H1 (cell line): Measurements from ENCODE around the gene TUBGCP5. TPM values are rescaled to one million over a fixed set of nuclear protein-coding genes. Genes with fewer than 3 reads are reported as not detected.

Source experiments
- CTCF ChIA-PET: fragments of 300-600 bp; sonication (Branson Sonifier 250); formaldehyde crosslinking; loops from one replicate; lab custom pipeline; 2021; ENCODE audit not compliant: partially characterized antibody; lab: Charles Lee
- POLR2A ChIA-PET: fragments of 300-600 bp; sonication (Branson Sonifier 250); formaldehyde crosslinking; loops from one replicate; lab custom pipeline; 2021; ENCODE audit warnings: inconsistent platforms; ENCODE audit not compliant: partially characterized antibody; lab: Charles Lee
- DNase-seq, 2 experiments: peaks; one replicate each; pipeline versions ENCODE4 v3.0.0 to v3.0.0-alpha.2; 2010 to 2022; ENCODE audit warnings: low spot score in 2 of 2, low read depth in 1 of 2, mixed read lengths in 1 of 2
- FAIRE-seq: peaks from 2 replicates; lab custom pipeline; 2011; peaks lifted over from hg19 to GRCh38; lab: Jason Lieb, UNC
- H2AFZ ChIP-seq: 2 replicates; pipeline ENCODE4 v1.8.1; 2012; ENCODE audit warnings: low read length, inconsistent platforms
- H2AK5ac ChIP-seq: 2 replicates; pipeline ENCODE4 v1.6.1; 2013; ENCODE audit warnings: low read depth, low read length
- H2BK120ac ChIP-seq: replicated peaks from 2 replicates; pipeline ENCODE3; 2013; ENCODE audit warnings: low read depth, low read length, inconsistent platforms
- H2BK12ac ChIP-seq: 2 replicates; pipeline ENCODE4 v1.6.1; 2013; ENCODE audit warnings: low read depth, low read length
- H2BK15ac ChIP-seq: 2 replicates; pipeline ENCODE4 v1.6.1; 2013; ENCODE audit warnings: low read length
- H2BK20ac ChIP-seq: 2 replicates; pipeline ENCODE4 v1.6.1; 2013; ENCODE audit warnings: low read length
- H2BK5ac ChIP-seq: 2 replicates; pipeline ENCODE4 v1.6.1; 2013; ENCODE audit warnings: low read depth, low read length
- H3K14ac ChIP-seq: 2 replicates; pipeline ENCODE4 v1.6.1; 2013; ENCODE audit warnings: inconsistent platforms; ENCODE audit not compliant: insufficient read length
- H3K18ac ChIP-seq: 2 replicates; pipeline ENCODE4 v1.6.1; 2013; ENCODE audit warnings: low read length; ENCODE audit errors: extremely low read depth
- H3K23ac ChIP-seq: 2 replicates; pipeline ENCODE4 v1.6.1; 2013; ENCODE audit warnings: inconsistent platforms; ENCODE audit not compliant: insufficient read length
- H3K23me2 ChIP-seq: 2 replicates; pipeline ENCODE4 v1.6.1; 2013; ENCODE audit warnings: low read depth, low read length
- H3K27ac ChIP-seq: 2 replicates; pipeline ENCODE4 v1.6.1; 2011; ENCODE audit warnings: low read depth, low read length, inconsistent platforms
- H3K27me3 ChIP-seq, 4 experiments: replicated peaks in 1 of 4; 1 replicate in 1 of 4; 2 replicates in 3 of 4; pipeline versions ENCODE4 v1.6.1 to v1.8.1; 2011 to 2013; ENCODE audit warnings: low read length in 3 of 4, mild to moderate bottlenecking in 3 of 4, inconsistent platforms in 2 of 4, mixed read lengths in 2 of 4, moderate library complexity in 1 of 4; ENCODE audit not compliant: control insufficient read depth in 3 of 4, insufficient read depth in 3 of 4; ENCODE audit errors: extremely low read depth in 1 of 4
- H3K36me3 ChIP-seq, 4 experiments: 2 replicates each; pipeline versions ENCODE4 v1.6.1 to v1.8.1; 2011 to 2013; ENCODE audit warnings: mild to moderate bottlenecking in 4 of 4, low read length in 3 of 4, moderate library complexity in 2 of 4, control low read depth in 1 of 4, inconsistent platforms in 1 of 4; ENCODE audit not compliant: insufficient read depth in 4 of 4, control insufficient read depth in 2 of 4
- H3K4ac ChIP-seq: replicated peaks from 2 replicates; pipeline ENCODE3; 2013; ENCODE audit warnings: low read length, low read depth, mixed read lengths, inconsistent platforms; ENCODE audit not compliant: insufficient read length
- H3K4me1 ChIP-seq, 4 experiments: replicated peaks in 1 of 4; 1 replicate in 1 of 4; 2 replicates in 3 of 4; pipeline versions ENCODE4 v1.6.1 to v1.8.1; 2011 to 2013; ENCODE audit warnings: low read length in 3 of 4, inconsistent platforms in 2 of 4, mixed read lengths in 1 of 4; ENCODE audit not compliant: insufficient read depth in 4 of 4, control insufficient read depth in 3 of 4
- H3K4me2 ChIP-seq, 2 experiments: 2 replicates each; pipeline versions ENCODE4 v1.6.1 to v1.8.1; 2011 to 2013; ENCODE audit warnings: low read depth in 2 of 2, low read length in 2 of 2, control low read depth in 1 of 2, inconsistent platforms in 1 of 2, mild to moderate bottlenecking in 1 of 2; ENCODE audit not compliant: insufficient read depth in 1 of 2
- H3K4me3 ChIP-seq, 4 experiments: fragments of 200-600, 300-600 bp in 1 of 4; sonication (generic), shearing (Covaris generic), sonication (Bioruptor Twin) in 1 of 4; 2 replicates each; pipeline versions ENCODE4 v1.5.1 to v1.8.1; 2011 to 2016; ENCODE audit warnings: low read length in 4 of 4, low read depth in 3 of 4, control low read depth in 2 of 4, inconsistent platforms in 2 of 4, mild to moderate bottlenecking in 2 of 4, mixed read lengths in 1 of 4, moderate library complexity in 1 of 4; ENCODE audit not compliant: insufficient read depth in 2 of 4; ENCODE audit errors: extremely low read depth in 1 of 4
- H3K56ac ChIP-seq: replicated peaks from 2 replicates; pipeline ENCODE3; 2013; ENCODE audit warnings: low read depth, mild to moderate bottlenecking, mixed read lengths, low read length, inconsistent platforms; ENCODE audit not compliant: insufficient read length
- H3K79me1 ChIP-seq: 2 replicates; pipeline ENCODE4 v1.6.1; 2013; ENCODE audit warnings: low read depth, low read length, control low read depth
- H3K79me2 ChIP-seq, 2 experiments: 2 replicates each; pipeline versions ENCODE4 v1.6.1 to v1.8.1; 2012 to 2013; ENCODE audit warnings: low read length in 2 of 2, mild to moderate bottlenecking in 2 of 2, inconsistent platforms in 1 of 2; ENCODE audit not compliant: insufficient read depth in 2 of 2, control insufficient read depth in 1 of 2
- H3K9ac ChIP-seq, 4 experiments: replicated peaks in 1 of 4; 1 replicate in 1 of 4; 2 replicates in 3 of 4; pipeline versions ENCODE4 v1.6.1 to v1.8.1; 2011 to 2013; ENCODE audit warnings: low read depth in 3 of 4, low read length in 3 of 4, control low read depth in 2 of 4, mild to moderate bottlenecking in 2 of 4, moderate library complexity in 2 of 4, inconsistent platforms in 1 of 4; ENCODE audit errors: extremely low read depth in 1 of 4
- H3K9me3 ChIP-seq, 2 experiments: 2 replicates each; pipeline versions ENCODE4 v1.6.1 to v1.8.1; 2012 to 2013; ENCODE audit warnings: mild to moderate bottlenecking in 2 of 2, moderate library complexity in 2 of 2, control low read depth in 1 of 2, inconsistent platforms in 1 of 2, low read depth in 1 of 2, low read length in 1 of 2, mixed read lengths in 1 of 2; ENCODE audit not compliant: insufficient read depth in 2 of 2
- H4K20me1 ChIP-seq, 2 experiments: replicated peaks in 1 of 2; 2 replicates each; pipeline versions ENCODE3 to v1.8.1; 2011 to 2013; ENCODE audit warnings: inconsistent platforms in 2 of 2, low read length in 2 of 2, mild to moderate bottlenecking in 1 of 2; ENCODE audit not compliant: insufficient read depth in 2 of 2, control insufficient read depth in 1 of 2
- H4K5ac ChIP-seq: 2 replicates; pipeline ENCODE4 v1.6.1; 2013; ENCODE audit warnings: low read length, low read depth, mixed read lengths, inconsistent platforms; ENCODE audit not compliant: insufficient read length
- H4K8ac ChIP-seq: 2 replicates; pipeline ENCODE4 v1.8.0; 2013; ENCODE audit warnings: mild to moderate bottlenecking, moderate library complexity, low read length, inconsistent platforms; ENCODE audit not compliant: insufficient read depth; ENCODE audit errors: extremely low read depth
- H4K91ac ChIP-seq: replicated peaks from 2 replicates; pipeline ENCODE3; 2013; ENCODE audit warnings: low read length, mixed read lengths, inconsistent platforms; ENCODE audit not compliant: insufficient read length
- CBX8 ChIP-seq: fragments of 300-800, 300-1000 bp; sonication (generic); IDR thresholded peaks from 2 replicates; pipeline ENCODE4 v1.7.1; 2016; ENCODE audit warnings: low read depth, low read length, borderline replicate concordance
- CHD1 ChIP-seq: IDR thresholded peaks from 2 replicates; pipeline ENCODE4 v1.6.1; 2012; ENCODE audit warnings: low read depth, low read length, improper control_type of control experiment
- CTBP2 ChIP-seq: IDR thresholded peaks from 2 replicates; pipeline ENCODE4 v1.7.0; 2011; ENCODE audit warnings: borderline replicate concordance, mild to moderate bottlenecking, moderate library complexity, mixed read lengths, low read length; ENCODE audit not compliant: insufficient read depth, insufficient read length
- EP300 ChIP-seq, 2 experiments: IDR thresholded peaks; 1 replicate in 1 of 2; 2 replicates in 1 of 2; pipeline ENCODE4 v1.6.1; 2011 to 2012; ENCODE audit warnings: low read depth in 2 of 2, low read length in 2 of 2, mild to moderate bottlenecking in 2 of 2, borderline replicate concordance in 1 of 2, inconsistent platforms in 1 of 2, moderate library complexity in 1 of 2
- EZH2 ChIP-seq: fragments of 200-600 bp; sonication (generic); IDR thresholded peaks from 2 replicates; pipeline ENCODE4 v1.7.1; 2012; ENCODE audit warnings: low read depth, mild to moderate bottlenecking, moderate library complexity, low read length, inconsistent platforms; ENCODE audit not compliant: severe bottlenecking
- HDAC2 ChIP-seq, 2 experiments: fragments of 300-600 bp in 1 of 2; sonication (generic) in 1 of 2; IDR thresholded peaks; 2 replicates each; pipeline ENCODE4 v1.6.1; 2011 to 2012; ENCODE audit warnings: low read depth in 2 of 2, low read length in 2 of 2, mild to moderate bottlenecking in 2 of 2, moderate library complexity in 2 of 2, borderline replicate concordance in 1 of 2, inconsistent platforms in 1 of 2
- KDM1A ChIP-seq: fragments of 200-600, 300-600 bp; sonication (generic); IDR thresholded peaks from 2 replicates; pipeline ENCODE4 v1.7.1; 2016; ENCODE audit warnings: mild to moderate bottlenecking, low read length, borderline replicate concordance
- KDM5A ChIP-seq: fragments of 200-600 bp; IDR thresholded peaks from 2 replicates; pipeline ENCODE4 v1.7.1; 2012; ENCODE audit warnings: mild to moderate bottlenecking, low read length, inconsistent platforms, mixed read lengths
- NANOG ChIP-seq: IDR thresholded peaks from 2 replicates; pipeline ENCODE4 v1.6.1; 2011; ENCODE audit warnings: low read length, low read depth, mild to moderate bottlenecking, inconsistent platforms; ENCODE audit not compliant: insufficient read depth, poor library complexity, severe bottlenecking
- PHF8 ChIP-seq: fragments of 200-600 bp; sonication (generic); conservative IDR thresholded peaks from 2 replicates; pipeline ENCODE4 v1.7.1; 2012; ENCODE audit warnings: low read depth, mild to moderate bottlenecking, inconsistent platforms, low read length, moderate library complexity
- SIX5 ChIP-seq: IDR thresholded peaks from 2 replicates; pipeline ENCODE4 v1.6.1; 2011; ENCODE audit warnings: mild to moderate bottlenecking, low read depth, low read length
- SUZ12 ChIP-seq: fragments of 200-600 bp; sonication (generic); IDR thresholded peaks from 2 replicates; pipeline ENCODE4 v1.6.1; 2012; ENCODE audit warnings: mild to moderate bottlenecking, inconsistent platforms, low read length, moderate library complexity, mixed read lengths
- TAF7 ChIP-seq: optimal IDR thresholded peaks from 2 replicates; pipeline ENCODE3; 2011; ENCODE audit warnings: low read depth, mild to moderate bottlenecking, inconsistent platforms, low read length, moderate library complexity, borderline replicate concordance
- TBP ChIP-seq: IDR thresholded peaks from 2 replicates; pipeline ENCODE4 v1.6.1; 2011; ENCODE audit warnings: low read depth, low read length, improper control_type of control experiment
- WGBS, 2 experiments: shearing (Covaris generic) in 1 of 2; methylation state at CpG; one replicate each; pipeline versions ENCODE4 v1.1.6 to v1.1.7; 2013 to 2015; ENCODE audit warnings: low lambda C conversion rate in 2 of 2, mixed read lengths in 2 of 2, inconsistent platforms in 1 of 2, low coverage in 1 of 2, missing lambda C conversion rate in 1 of 2; ENCODE audit not compliant: insufficient replicate concordance in 2 of 2, insufficient coverage in 1 of 2, insufficient read length in 1 of 2; ENCODE audit errors: extremely low coverage in 1 of 2, missing lambda C conversion rate in 1 of 2; 5-methylcytosine and 5-hydroxymethylcytosine counted together
- polyA plus RNA-seq, 7 experiments: library from polyadenylated mRNA; depleted of rRNA in 3 of 7; stranded (reverse) in 5 of 7; unstranded in 2 of 7; fragments of >200 nt in 5 of 7; fragments of 200-250 nt in 2 of 7; gene quantifications; 1 replicate in 5 of 7; 2 replicates in 1 of 7; 4 replicates in 1 of 7; pipeline versions ENCODE4 v1.2.1 to v1.2.3, GENCODE V29; 2011 to 2013; ENCODE audit warnings: missing spikeins in 2 of 7, mixed read lengths in 2 of 7
- total RNA-seq: library from RNA; stranded (reverse); fragmentation: NEBNext Ultra II Directional; extraction: Animal tissue kit (Norgen Biotek cat#: 25700); gene quantifications from 2 replicates; pipeline ENCODE4 v1.2.1, GENCODE V29; 2021

Gene TUBGCP5
- total and polyA plus RNA-seq, 2 of the 8 experiments (the other 6 are each of a cell fraction or from before 2014, with no cell fraction given), result 6.3 to 12.5 TPM

DNA sequence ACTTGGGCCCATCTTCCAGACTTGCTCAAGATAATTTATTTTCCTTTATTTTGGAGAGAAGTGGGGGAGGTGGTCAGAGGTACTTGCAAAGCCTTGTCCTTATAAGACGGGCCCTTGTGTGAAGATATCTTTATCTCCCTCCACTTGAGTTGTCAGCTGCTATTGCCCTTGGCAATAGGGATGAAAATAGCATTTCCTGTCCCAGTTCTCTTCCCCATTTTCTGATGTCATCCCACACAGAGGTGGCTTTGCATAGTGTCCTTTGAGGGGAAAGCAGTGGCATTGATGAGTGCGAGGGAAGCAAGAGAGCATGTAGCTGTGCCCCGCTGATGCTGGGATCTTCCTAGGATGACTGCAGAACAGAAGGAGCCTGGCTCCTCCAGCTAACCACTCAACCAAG is 41.9 kb upstream of the TUBGCP5 start:
- no peak for TF ChIP-seq HDAC2 (IDR thresholded peaks at IDR 0.05; ENCODE audit: borderline replicate concordance in 1 of 2, low read depth in 2 of 2, low read length in 2 of 2)
- no peak for TF ChIP-seq EZH2
- TF ChIP-seq SIX5, result no peak
- TF ChIP-seq KDM1A, result no peak
- no peak for TF ChIP-seq EP300 (IDR thresholded peaks at IDR 0.05; ENCODE audit: borderline replicate concordance in 1 of 2, low read depth in 2 of 2, low read length in 2 of 2)
- TF ChIP-seq CTBP2, result no peak
- TF ChIP-seq TAF7, result no peak
- no peak for TF ChIP-seq PHF8
- TF ChIP-seq CBX8, result no peak
- no peak for TF ChIP-seq TBP
- TF ChIP-seq NANOG, result no peak
- no peak for TF ChIP-seq KDM5A
- no peak for TF ChIP-seq SUZ12
- TF ChIP-seq CHD1, result no peak
- Histone ChIP-seq H4K8ac (no peak overlapping the region), H3K18ac (no peak overlapping the region), H2BK120ac (no peak overlapping the region), H2BK5ac (no peak overlapping the region), H3K23me2 (no peaks in the 10 kb centered on the region), H3K79me1 (no peaks in the 10 kb centered on the region), H2BK20ac (no peak overlapping the region), H3K9me3 (peaks cover 0 to 40% of the 10 kb centered on the region in 2 experiments; a peak in 3 of 4 replicates), H3K27ac (no peak overlapping the region), H3K79me2 (no peaks in the 10 kb centered on the region), H3K4me1 (no peaks in the 10 kb centered on the region), H4K5ac (no peak overlapping the region), H3K23ac (no peak overlapping the region), H3K14ac (no peak overlapping the region), H2BK12ac (no peak overlapping the region), H4K20me1 (no peaks in the 10 kb centered on the region), H3K36me3 (no peaks in the 10 kb centered on the region), H3K4me3 (no peak overlapping the region), H3K27me3 (no peaks in the 10 kb centered on the region), H4K91ac (no peak overlapping the region), H2AFZ (no peak overlapping the region), H3K56ac (no peak overlapping the region), H3K9ac (no peak overlapping the region), H2AK5ac (no peak overlapping the region), H3K4me2 (no peak overlapping the region), H3K4ac (no peak overlapping the region), H2BK15ac (no peak overlapping the region)
- DNase-seq, result no peak
- FAIRE-seq, result no peak
- POLR2A ChIA-PET, result no interaction called here
- CTCF ChIA-PET, result no interaction called here
- 93% methylated on average over 3 of the region's 3 CpGs; no CpG with 5 or more reads in 1 of the 2 experiments for WGBS, 2 experiments
